Vagina (tissue), 2 donors: ENCODE measurements around the gene MBLAC2. TPM values are rescaled to one million over a fixed set of nuclear protein-coding genes. Genes with fewer than 3 reads are reported as not detected.

Experiments
- DNase-seq, 2 donors: peaks; one replicate each; pipeline ENCODE4 v3.0.0-alpha.2; 2017; ENCODE audit errors: extremely low spot score in 2 of 2
- H3K27ac ChIP-seq: fragments of 200-600 bp; sonication (generic); one replicate; pipeline ENCODE4 v1.5.1; 2019
- H3K27me3 ChIP-seq: fragments of 200-600 bp; sonication (generic); one replicate; pipeline ENCODE4 v1.5.1; 2019
- H3K36me3 ChIP-seq, 2 donors: fragments of 200-600 bp; sonication (generic); one replicate each; pipeline ENCODE4 v1.5.1; 2017 to 2019
- H3K4me1 ChIP-seq: fragments of 200-600 bp; sonication (generic); one replicate; pipeline ENCODE4 v1.5.1; 2019
- H3K4me3 ChIP-seq, 2 donors: fragments of 200-600 bp; sonication (generic); 1 replicate in 1 of 2; 2 replicates in 1 of 2; pipeline ENCODE4 v1.5.1; 2016 to 2019
- H3K9me3 ChIP-seq: fragments of 200-600 bp; sonication (generic); one replicate; pipeline ENCODE4 v1.5.1; 2019
- CTCF ChIP-seq, 3 experiments: fragments of 450-650 bp in 2 of 3; fragments of 200-600 bp in 1 of 3; sonication (generic) in 1 of 3; IDR thresholded peaks; one replicate each; pipeline ENCODE4 v1.5.1; 2017 to 2019; ENCODE audit warnings: antibody characterized with exemption in 3 of 3, mild to moderate bottlenecking in 2 of 3, moderate library complexity in 2 of 3
- POLR2A ChIP-seq, 2 donors: fragments of 450-650 bp; IDR thresholded peaks; one replicate each; pipeline ENCODE4 v1.6.1; 2017; ENCODE audit warnings: antibody characterized with exemption in 2 of 2, mild to moderate bottlenecking in 2 of 2, moderate library complexity in 2 of 2
- POLR2AphosphoS5 ChIP-seq, 2 donors: sonication (generic); formaldehyde crosslinking; IDR thresholded peaks; one replicate each; pipeline ENCODE4 v1.9.0; 2017; ENCODE audit warnings: antibody characterized with exemption in 2 of 2, mild to moderate bottlenecking in 2 of 2, low read depth in 1 of 2; ENCODE audit not compliant: insufficient read depth in 1 of 2
- intact Hi-C: fragments of 100-400 bp; cut with DNase I; formaldehyde crosslinking; loops from one replicate; pipeline ENCODE4 v1.15.1; 2023
- total RNA-seq: library from RNA; depleted of rRNA; stranded (reverse); fragments of >200 nt; gene quantifications from one replicate; pipeline ENCODE4 v1.2.3, GENCODE V29; 2016

MBLAC2 gene
- total RNA-seq, 1 donor from 2014 or later: 8.8 TPM

GRCh38 chr5:90421136-90421535 lies 53.4 kb downstream of the MBLAC2 start:
- H3K4me1 ChIP-seq: no peaks in the 10 kb centered on the region
- intact Hi-C loops: no loop called here
- no peak for TF ChIP-seq POLR2A (IDR thresholded peaks at IDR 0.05)
- no peak for TF ChIP-seq CTCF (IDR thresholded peaks at IDR 0.05)
- no peak for TF ChIP-seq POLR2AphosphoS5 (IDR thresholded peaks at IDR 0.05; ENCODE audit: insufficient read depth in 1 of 2, low read depth in 1 of 2)
- no peaks in the 10 kb centered on the region for H3K27me3 ChIP-seq
- no peak overlapping the region for H3K27ac ChIP-seq
- DNase-seq: no peak
- H3K9me3 ChIP-seq: no peaks in the 10 kb centered on the region
- no peak overlapping the region for H3K4me3 ChIP-seq
- H3K36me3 ChIP-seq: no peaks in the 10 kb centered on the region

GRCh38 chr5:90418214-90418613 lies 56.4 kb downstream of the MBLAC2 start:
- Histone ChIP-seq H3K4me1 (no peaks in the 10 kb centered on the region), H3K27ac (no peak overlapping the region), H3K27me3 (no peaks in the 10 kb centered on the region), H3K36me3 (no peaks in the 10 kb centered on the region), H3K4me3 (no peak overlapping the region), H3K9me3 (no peaks in the 10 kb centered on the region)
- intact Hi-C loops: loop anchor here (10.0 kb wide), 1 partner anchor 117 kb away; no protein-coding TSS in a partner anchor
- DNase-seq: no peak
- TF ChIP-seq POLR2AphosphoS5 (IDR thresholded peaks at IDR 0.05; ENCODE audit: insufficient read depth in 1 of 2, low read depth in 1 of 2) (no peak), CTCF (IDR thresholded peaks at IDR 0.05) (no peak), POLR2A (IDR thresholded peaks at IDR 0.05) (no peak)

GRCh38 chr5:90410178-90410762 lies 64.3 kb downstream of the MBLAC2 start:
- Histone ChIP-seq H3K9me3 (no peaks in the 10 kb centered on the region), H3K27ac (peak overlapping the region; percentile 91), H3K4me3 (peak overlapping the region; percentile 68 to 69), H3K27me3 (no peaks in the 10 kb centered on the region), H3K4me1 (peaks cover 9% of the 10 kb centered on the region), H3K36me3 (no peaks in the 10 kb centered on the region)
- no peak for DNase-seq
- intact Hi-C loops: loop anchor here (10.0 kb wide), 1 partner anchor 125 kb away; no protein-coding TSS in a partner anchor
- TF ChIP-seq CTCF (IDR thresholded peaks at IDR 0.05): no peak
- TF ChIP-seq POLR2AphosphoS5 (IDR thresholded peaks at IDR 0.05; ENCODE audit: insufficient read depth in 1 of 2, low read depth in 1 of 2): no peak
- TF ChIP-seq POLR2A (IDR thresholded peaks at IDR 0.05): no peak

GRCh38 chr5:90409318-90410177 lies 65.0 kb downstream of the MBLAC2 start, which contains the start of gene CETN3:
CETN3 (minus strand) TSS chr5:90409756; CDS start chr5:90409661, 95 bp downstream.
- H3K36me3 ChIP-seq: no peaks in the 10 kb centered on the region
- intact Hi-C loops: loop anchor here (10.0 kb wide), 1 partner anchor 125 kb away; no protein-coding TSS in a partner anchor
- peak in 1 of 2 donors; percentile 98 for DNase-seq
- TF ChIP-seq CTCF (IDR thresholded peaks at IDR 0.05) (no peak), POLR2A (IDR thresholded peaks at IDR 0.05) (peak in 1 of 2 donors; percentile 72), POLR2AphosphoS5 (IDR thresholded peaks at IDR 0.05; ENCODE audit: insufficient read depth in 1 of 2, low read depth in 1 of 2) (peak; percentile 75 to 92)
- H3K27ac ChIP-seq: peak within 1 kb of the TSS; percentile 91
- peak within 1 kb of the TSS; percentile 68 to 69 for H3K4me3 ChIP-seq
- H3K4me1 ChIP-seq: peaks cover 9% of the 10 kb centered on the region
- no peaks in the 10 kb centered on the region for H3K9me3 ChIP-seq
- no peaks in the 10 kb centered on the region for H3K27me3 ChIP-seq
